ENCODE data around the gene GP1BA.

GRCh38 chr17:4970273-4970672 lies 38.2 kb downstream of the GP1BA start:
- TF ChIP-seq ZNF232 (CRISPR knock-in tag; IDR thresholded peaks at IDR 0.05) (no peak), ZNF423 (CRISPR knock-in tag; IDR thresholded peaks at IDR 0.05) (no peak), ZNF532 (CRISPR knock-in tag; IDR thresholded peaks at IDR 0.05; ENCODE audit: borderline replicate concordance) (no peak), ZNF121 (CRISPR knock-in tag; IDR thresholded peaks at IDR 0.05) (no peak)
- TF ChIP-seq, protein P1, sequence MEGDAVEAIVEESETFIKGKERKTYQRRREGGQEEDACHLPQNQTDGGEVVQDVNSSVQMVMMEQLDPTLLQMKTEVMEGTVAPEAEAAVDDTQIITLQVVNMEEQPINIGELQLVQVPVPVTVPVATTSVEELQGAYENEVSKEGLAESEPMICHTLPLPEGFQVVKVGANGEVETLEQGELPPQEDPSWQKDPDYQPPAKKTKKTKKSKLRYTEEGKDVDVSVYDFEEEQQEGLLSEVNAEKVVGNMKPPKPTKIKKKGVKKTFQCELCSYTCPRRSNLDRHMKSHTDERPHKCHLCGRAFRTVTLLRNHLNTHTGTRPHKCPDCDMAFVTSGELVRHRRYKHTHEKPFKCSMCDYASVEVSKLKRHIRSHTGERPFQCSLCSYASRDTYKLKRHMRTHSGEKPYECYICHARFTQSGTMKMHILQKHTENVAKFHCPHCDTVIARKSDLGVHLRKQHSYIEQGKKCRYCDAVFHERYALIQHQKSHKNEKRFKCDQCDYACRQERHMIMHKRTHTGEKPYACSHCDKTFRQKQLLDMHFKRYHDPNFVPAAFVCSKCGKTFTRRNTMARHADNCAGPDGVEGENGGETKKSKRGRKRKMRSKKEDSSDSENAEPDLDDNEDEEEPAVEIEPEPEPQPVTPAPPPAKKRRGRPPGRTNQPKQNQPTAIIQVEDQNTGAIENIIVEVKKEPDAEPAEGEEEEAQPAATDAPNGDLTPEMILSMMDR (IDR thresholded peaks at IDR 0.05): no peak
- TF ChIP-seq, protein P2, sequence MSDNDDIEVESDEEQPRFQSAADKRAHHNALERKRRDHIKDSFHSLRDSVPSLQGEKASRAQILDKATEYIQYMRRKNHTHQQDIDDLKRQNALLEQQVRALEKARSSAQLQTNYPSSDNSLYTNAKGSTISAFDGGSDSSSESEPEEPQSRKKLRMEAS (CRISPR knock-in tag; IDR thresholded peaks at IDR 0.05): no peak
